Limb (tissue), 2 donors: ENCODE results near the gene PCDH11X.
"Not testable (repeated sequence)": the region's sequence is repeated elsewhere in the genome, so short reads cannot be mapped to it uniquely, and the experiment has no call there.

Source experiments
- DNase-seq, 2 donors: peaks; one replicate each; pipeline ENCODE4 v3.0.0-alpha.2; 2016; ENCODE audit errors: extremely low spot score in 2 of 2

The PCDH11X gene, protein sequence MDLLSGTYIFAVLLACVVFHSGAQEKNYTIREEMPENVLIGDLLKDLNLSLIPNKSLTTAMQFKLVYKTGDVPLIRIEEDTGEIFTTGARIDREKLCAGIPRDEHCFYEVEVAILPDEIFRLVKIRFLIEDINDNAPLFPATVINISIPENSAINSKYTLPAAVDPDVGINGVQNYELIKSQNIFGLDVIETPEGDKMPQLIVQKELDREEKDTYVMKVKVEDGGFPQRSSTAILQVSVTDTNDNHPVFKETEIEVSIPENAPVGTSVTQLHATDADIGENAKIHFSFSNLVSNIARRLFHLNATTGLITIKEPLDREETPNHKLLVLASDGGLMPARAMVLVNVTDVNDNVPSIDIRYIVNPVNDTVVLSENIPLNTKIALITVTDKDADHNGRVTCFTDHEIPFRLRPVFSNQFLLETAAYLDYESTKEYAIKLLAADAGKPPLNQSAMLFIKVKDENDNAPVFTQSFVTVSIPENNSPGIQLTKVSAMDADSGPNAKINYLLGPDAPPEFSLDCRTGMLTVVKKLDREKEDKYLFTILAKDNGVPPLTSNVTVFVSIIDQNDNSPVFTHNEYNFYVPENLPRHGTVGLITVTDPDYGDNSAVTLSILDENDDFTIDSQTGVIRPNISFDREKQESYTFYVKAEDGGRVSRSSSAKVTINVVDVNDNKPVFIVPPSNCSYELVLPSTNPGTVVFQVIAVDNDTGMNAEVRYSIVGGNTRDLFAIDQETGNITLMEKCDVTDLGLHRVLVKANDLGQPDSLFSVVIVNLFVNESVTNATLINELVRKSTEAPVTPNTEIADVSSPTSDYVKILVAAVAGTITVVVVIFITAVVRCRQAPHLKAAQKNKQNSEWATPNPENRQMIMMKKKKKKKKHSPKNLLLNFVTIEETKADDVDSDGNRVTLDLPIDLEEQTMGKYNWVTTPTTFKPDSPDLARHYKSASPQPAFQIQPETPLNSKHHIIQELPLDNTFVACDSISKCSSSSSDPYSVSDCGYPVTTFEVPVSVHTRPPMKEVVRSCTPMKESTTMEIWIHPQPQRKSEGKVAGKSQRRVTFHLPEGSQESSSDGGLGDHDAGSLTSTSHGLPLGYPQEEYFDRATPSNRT (N-terminal part only)

DNA sequence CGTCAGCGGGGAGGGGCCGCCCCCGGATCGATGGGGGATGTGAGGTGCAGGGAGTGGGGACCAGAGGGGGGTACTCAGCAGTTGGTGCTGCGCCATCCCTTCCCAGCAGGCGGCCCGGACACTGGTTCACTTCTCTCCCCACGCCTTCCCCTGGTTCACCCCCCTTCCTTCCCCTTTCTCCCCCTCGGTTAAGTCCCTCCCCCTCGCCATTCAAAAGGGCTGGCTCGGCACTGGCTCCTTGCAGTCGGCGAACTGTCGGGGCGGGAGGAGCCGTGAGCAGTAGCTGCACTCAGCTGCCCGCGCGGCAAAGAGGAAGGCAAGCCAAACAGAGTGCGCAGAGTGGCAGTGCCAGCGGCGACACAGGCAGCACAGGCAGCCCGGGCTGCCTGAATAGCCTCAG is at the start of gene PCDH11X:
PCDH11X (plus strand) TSS at position 241 of the 400 bp plus-strand sequence. CDS start 56,130 bp downstream, outside the sequence.
- peak; percentile 1 to 68 for DNase-seq

DNA sequence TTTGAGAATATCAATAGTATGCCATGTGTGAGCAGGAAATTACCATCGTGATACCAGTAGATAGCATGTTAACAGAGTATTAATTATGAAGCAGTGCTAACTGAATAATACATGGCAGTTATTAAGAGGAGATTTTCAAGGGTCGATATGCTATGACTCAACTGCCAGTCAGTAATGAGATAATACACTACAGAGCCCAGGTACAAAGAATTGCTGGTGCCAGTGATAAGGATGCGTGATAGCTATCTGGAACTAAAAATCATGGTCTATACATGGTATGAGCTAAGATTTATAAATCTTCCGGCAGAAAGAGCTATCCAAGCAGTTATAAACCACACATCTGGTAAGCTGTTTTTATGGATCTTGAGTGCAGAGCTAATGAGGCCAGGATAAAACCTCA is 31.7 kb upstream of the PCDH11X start:
- DNase-seq: not testable (repeated sequence)

DNA sequence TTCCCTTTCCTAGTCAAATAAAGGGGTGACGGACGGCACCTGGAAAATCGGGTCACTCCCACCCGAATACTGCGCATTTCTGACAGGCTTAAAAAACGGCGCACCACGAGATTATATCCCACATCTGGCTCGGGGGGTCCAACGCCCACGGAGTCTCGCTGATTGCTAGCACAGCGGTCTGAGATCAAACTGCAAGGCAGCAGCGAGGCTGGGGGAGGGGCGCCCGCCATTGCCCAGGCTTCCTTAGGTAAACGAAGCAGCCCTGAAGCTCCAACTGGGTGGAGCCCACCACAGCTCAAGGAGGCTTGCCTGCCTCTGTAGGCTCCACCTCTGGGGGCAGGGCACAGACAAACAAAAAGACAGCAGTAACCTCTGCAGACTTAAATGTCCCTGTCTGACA is 26.2 kb upstream of the PCDH11X start:
- DNase-seq: not testable (repeated sequence)

DNA sequence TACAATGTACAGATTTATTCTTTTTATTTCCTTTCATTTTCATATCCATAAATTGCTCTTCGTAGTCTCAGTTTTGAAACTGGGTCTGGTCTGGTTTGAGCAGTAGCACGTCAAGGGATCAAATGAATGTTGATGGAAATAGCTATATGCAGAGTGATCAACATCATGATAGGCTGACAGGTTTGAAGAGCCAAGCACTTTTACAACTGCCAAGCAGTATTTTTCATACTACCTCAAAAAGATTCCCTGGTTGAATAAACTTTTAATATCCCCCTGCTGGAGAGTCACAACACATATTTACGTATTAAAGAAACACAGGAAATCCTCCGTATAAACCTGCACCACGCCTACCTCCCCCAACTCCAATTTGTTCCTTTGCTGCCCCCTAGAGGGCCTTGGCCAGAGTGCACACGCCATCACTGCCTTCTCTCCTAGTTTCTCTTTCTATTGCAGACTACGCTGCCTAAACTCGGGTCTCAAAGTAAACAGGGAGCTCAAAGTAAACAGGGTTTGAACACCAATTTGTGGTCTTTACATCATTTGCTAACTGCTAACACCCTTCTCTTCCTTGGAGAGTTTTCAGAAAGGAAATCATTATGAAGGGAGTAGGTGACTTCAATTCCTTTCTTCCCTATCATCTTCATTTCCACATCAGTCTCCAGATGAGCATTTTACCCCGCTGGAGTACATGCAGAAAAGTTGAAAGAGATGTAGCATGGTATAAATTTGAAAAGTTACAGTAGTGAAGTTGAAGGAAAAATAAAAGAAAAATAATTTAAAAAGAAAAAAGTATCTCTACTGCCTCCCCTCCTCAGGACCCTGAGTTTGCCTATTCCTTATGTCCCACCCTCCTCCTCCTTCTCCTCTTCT is 8.3 kb upstream of the PCDH11X start:
- DNase-seq: not testable (repeated sequence)

DNA sequence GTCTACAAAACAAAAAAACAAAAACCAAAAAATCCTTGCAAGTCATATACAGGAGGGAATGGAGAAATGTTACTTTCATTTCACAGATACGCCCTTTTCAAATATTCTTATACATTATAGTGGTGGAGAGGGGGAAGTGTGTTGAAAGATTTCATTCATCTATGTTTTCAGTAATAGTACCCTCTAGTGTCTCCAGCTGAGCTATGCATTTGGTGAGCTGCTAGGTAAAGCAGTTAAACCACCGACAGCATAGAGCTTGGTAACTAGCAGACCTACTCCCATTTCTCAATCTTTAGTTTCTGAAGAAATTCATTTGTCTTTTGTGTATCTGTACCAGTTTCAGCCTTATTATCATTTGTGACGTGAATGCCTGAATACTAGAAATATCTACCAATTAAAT is 5.2 kb upstream of the PCDH11X start:
- not testable (repeated sequence) for DNase-seq

DNA sequence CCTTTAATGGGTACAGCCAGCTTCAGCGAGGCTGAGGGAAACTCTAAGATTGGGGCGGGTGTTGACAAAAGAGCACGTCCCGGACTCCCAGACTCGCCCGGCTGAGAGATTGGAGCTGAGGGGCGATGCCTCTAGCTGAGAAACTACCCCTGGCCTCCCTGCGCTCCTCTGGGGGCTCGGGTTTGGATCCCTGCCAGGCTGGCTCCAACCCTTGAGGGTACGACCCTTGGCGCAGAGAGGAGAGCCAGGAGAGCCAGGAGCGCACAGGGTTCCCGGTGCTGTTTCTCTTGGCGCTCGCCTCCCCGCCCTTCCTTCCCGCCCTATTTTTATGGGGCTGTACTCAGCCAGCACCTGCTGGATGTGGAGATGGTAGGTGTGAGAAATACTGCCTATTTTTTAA is 833 bp downstream of the PCDH11X start:
- peak in 1 of 2 donors; percentile 32 for DNase-seq

DNA sequence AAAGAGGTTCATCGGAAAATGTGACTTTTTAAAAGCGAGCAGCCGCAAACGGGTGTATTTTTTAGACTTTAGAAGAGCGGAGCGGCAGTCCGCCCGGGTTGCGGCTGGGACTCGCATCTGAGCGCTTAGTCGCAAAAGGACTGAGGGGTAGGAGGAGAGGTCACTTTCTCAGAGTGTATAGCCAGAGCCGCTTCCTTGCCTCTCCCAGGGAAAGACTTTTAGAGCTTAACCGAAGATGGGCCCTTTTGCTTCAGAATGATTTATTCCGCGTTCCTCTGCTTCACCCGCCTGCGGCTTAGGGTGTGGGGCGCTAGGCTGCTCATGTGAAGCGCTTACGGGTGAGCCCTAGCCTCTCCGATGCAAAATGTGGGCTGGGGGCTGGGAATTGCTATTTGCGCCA is 1.5 kb downstream of the PCDH11X start:
- peak in 1 of 2 donors; percentile 28 for DNase-seq

DNA sequence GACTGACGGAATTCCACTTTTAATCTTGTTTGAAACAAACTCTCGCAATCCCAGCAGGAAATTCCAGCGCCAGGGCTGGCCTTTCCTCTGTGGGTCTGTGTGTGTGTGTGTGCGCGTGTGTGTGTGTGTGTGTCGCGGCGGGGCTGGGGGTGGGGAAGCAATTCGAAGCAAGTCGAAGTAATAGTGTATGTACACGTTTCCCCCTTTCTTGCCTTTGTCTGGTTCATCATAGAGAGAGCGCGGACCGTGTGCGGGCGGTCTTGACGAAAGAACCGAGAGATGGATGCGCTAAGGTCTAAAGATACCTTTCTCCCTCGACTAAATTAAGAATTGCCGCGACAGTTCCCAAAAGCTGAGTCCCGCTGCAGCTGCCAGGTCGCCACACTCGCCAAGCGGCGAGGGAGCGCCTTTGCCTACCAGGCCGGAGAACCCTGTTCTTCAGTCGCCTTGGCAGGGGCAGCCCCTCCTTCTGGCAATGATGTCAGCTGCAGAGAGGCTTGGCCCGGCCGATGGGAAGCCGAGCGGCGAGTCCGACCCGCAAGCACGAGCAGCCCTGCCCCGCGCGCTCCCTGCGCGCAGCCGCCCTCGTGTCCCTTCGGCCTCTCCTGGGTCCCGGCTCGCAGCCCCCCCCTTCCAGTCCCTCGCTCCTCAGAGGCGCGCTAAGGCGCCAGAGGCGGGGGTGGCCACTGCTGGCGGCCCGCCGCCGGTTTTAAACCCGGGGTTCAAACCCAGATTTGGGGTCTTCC is 2.6 kb downstream of the PCDH11X start:
- peak in 1 of 2 donors; percentile 43 for DNase-seq

DNA sequence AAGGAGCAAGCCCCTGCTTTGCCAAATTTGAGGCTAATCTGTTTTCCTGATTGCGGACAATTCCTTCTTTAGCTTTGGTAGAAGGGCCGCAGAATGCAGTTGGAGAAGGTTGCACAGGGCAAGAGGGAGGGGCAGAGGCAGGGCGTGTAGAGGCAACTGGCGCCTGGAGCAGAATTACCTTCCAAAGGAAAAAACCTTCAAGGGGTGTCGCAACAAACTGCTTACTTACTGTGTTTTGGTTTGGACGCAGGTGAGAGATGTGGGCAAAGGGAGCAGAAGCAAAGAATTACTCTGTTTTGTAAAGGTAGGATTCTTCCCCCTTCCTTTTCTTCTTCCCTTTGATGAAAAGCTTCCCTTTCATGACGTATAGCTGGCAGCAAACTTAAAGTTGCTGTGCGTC is 3.6 kb downstream of the PCDH11X start:
- not testable (repeated sequence) for DNase-seq

DNA sequence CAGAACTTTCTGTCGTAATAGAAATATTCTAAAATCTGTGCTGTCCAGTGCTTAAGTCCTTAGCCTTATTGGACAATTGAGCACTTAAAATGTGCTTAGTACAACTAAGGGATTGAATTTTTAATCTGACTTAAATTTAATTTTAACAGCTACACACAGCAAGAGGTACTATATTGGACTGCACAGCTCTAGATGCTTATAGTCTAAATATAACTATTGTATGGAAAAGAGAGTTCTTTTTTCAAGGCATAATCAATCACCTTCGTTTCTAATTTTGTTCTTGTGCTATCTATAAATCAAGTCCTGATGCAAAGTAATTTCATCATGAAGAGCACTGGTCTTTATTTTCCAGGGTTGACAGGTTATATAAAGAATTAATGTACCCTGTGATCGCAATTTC is 38.4 kb downstream of the PCDH11X start:
- not testable (repeated sequence) for DNase-seq

DNA sequence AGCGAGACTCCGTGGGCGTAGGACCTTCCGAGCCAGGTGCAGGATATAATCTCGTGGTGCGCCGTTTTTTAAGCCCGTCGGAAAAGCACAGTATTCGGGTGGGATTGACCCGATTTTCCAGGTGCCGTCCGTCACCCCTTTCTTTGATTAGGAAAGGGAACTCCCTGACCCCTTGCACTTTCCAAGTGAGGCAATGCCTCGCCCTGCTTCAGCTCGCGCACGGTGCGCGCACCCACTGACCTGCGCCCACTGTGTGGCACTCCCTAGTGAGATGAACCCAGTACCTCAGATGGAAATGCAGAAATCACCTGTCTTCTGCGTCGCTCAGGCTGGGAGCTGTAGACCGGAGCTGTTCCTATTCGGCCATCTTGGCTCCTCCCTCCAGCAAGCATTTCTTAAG is 46.1 kb downstream of the PCDH11X start:
- not testable (repeated sequence) for DNase-seq
